Stimulated activated CD4-positive, alpha-beta T cell treated with anti-CD3 and anti-CD28 coated beads, Interleukin-2, amount 100 ng/mL, for 4 hours (primary cell): ENCODE results near the gene BIRC5.
A peak's percentile ranks its signal among the peaks of the same experiment; 100 is the strongest.
"Not testable (repeated sequence)": the region's sequence is repeated elsewhere in the genome, so short reads cannot be mapped to it uniquely, and the experiment has no call there.

Source experiments
- DNase-seq: peaks from one replicate; pipeline ENCODE4 v3.0.0-alpha.2; 2020; ENCODE audit warnings: low read depth

Gene BIRC5

GRCh38 chr17:78240012-78240655, 26.1 kb downstream of the BIRC5 start:
- DNase-seq: no peak

- DNase-seq: no peak
Measured at GRCh38 chr17:78240839-78241238, 26.8 kb downstream of the BIRC5 start.

- DNase-seq: no peak
Measured at GRCh38 chr17:78241277-78242023, 27.4 kb downstream of the BIRC5 start.

GRCh38 chr17:78242024-78242742, 28.1 kb downstream of the BIRC5 start:
- DNase-seq: no peak

- DNase-seq: no peak
Measured at GRCh38 chr17:78247304-78247703, 33.3 kb downstream of the BIRC5 start.

- DNase-seq: no peak
Measured at GRCh38 chr17:78248051-78248914, 34.2 kb downstream of the BIRC5 start.

- no peak for DNase-seq
Measured at GRCh38 chr17:78249074-78249817, 35.2 kb downstream of the BIRC5 start.

GRCh38 chr17:78249818-78250806, 36.1 kb downstream of the BIRC5 start:
- DNase-seq: no peak

GRCh38 chr17:78250891-78251772, 37.1 kb downstream of the BIRC5 start:
- peak; percentile 77 for DNase-seq

GRCh38 chr17:78251773-78252103, 37.7 kb downstream of the BIRC5 start:
- no peak for DNase-seq

GRCh38 chr17:78252111-78252634, 38.1 kb downstream of the BIRC5 start:
- peak; percentile 46 for DNase-seq

- DNase-seq: no peak
Measured at GRCh38 chr17:78252701-78253635, 38.9 kb downstream of the BIRC5 start.

- DNase-seq: not testable (repeated sequence)
Measured at GRCh38 chr17:78253636-78253945, 39.5 kb downstream of the BIRC5 start.

- peak; percentile 71 for DNase-seq
Measured at GRCh38 chr17:78253946-78254672, 40.1 kb downstream of the BIRC5 start.

GRCh38 chr17:78255029-78255656, 41.1 kb downstream of the BIRC5 start:
- DNase-seq: no peak

- no peak for DNase-seq
Measured at GRCh38 chr17:78255953-78256706, 42.1 kb downstream of the BIRC5 start.
